ENCODE data around the gene NEU2.

The NEU2 gene

GRCh38 chr2:233082931-233083755, 50.7 kb downstream of the NEU2 start:
- Histone ChIP-seq H3K4me1 (ENCODE audit: control insufficient read depth, insufficient read depth, low read length) (no peaks in the 10 kb centered on the region), H3K27ac (ENCODE audit: extremely low read depth, low read depth, low read length) (no peak overlapping the region), H3K36me3 (ENCODE audit: control insufficient read depth in 2 of 2, insufficient read depth in 1 of 2, low read length in 2 of 2) (no peaks in the 10 kb centered on the region), H3K4me3 (ENCODE audit: low read depth, low read length) (no peak overlapping the region), H3K9me3 (ENCODE audit: control insufficient read depth, insufficient read depth, low read depth, low read length) (no peaks in the 10 kb centered on the region)
- TF ChIP-seq, protein P1, sequence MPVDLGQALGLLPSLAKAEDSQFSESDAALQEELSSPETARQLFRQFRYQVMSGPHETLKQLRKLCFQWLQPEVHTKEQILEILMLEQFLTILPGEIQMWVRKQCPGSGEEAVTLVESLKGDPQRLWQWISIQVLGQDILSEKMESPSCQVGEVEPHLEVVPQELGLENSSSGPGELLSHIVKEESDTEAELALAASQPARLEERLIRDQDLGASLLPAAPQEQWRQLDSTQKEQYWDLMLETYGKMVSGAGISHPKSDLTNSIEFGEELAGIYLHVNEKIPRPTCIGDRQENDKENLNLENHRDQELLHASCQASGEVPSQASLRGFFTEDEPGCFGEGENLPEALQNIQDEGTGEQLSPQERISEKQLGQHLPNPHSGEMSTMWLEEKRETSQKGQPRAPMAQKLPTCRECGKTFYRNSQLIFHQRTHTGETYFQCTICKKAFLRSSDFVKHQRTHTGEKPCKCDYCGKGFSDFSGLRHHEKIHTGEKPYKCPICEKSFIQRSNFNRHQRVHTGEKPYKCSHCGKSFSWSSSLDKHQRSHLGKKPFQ (tag by site-specific recombination; IDR thresholded peaks at IDR 0.05): no peak
- TF ChIP-seq ZNF138 (tag by site-specific recombination; IDR thresholded peaks at IDR 0.05; ENCODE audit: borderline replicate concordance): no peak
- TF ChIP-seq ZNF248 (tag by site-specific recombination; IDR thresholded peaks at IDR 0.05): no peak
- TF ChIP-seq GLIS2 (tag by site-specific recombination; IDR thresholded peaks at IDR 0.05): no peak
- ChIA-PET CTCF (interaction anchor here (0.8 kb wide), 1 partner anchor 29 kb away, joined by 4 read pairs; no protein-coding TSS in a partner anchor), POLR2A (no interaction called here)

DNA sequence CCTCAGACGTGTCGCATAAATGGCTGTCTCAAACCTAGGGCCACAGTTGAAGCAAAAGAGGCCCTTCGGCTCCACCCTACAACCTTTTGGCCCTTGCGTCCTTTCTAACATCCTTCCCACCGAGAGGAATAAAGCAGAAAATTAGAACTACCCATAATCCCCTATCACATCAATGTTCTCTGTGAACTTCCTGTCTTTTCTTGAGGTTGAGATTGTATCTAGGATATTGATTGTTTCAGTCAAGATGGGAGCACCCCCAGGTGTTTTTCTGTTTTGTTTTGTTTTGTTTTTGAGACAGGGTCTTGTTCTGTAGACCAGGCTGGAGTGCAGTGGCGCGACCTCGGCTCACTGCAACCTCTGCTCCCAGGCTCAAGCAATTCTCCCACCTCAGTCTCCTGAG, 51.3 kb downstream of the NEU2 start:
- POLR2A ChIA-PET: no interaction called here

GRCh38 chr2:233084488-233084887, 52.0 kb downstream of the NEU2 start:
- TF ChIP-seq ZBTB21 (tag by site-specific recombination; IDR thresholded peaks at IDR 0.05) (no peak), ZNF837 (tag by site-specific recombination; IDR thresholded peaks at IDR 0.05) (no peak)
- Histone ChIP-seq H3K27ac (ENCODE audit: extremely low read depth, low read depth, low read length) (no peak overlapping the region), H3K4me1 (ENCODE audit: control insufficient read depth, insufficient read depth, low read length) (no peaks in the 10 kb centered on the region), H3K4me3 (ENCODE audit: low read depth, low read length) (no peak overlapping the region), H3K36me3 (ENCODE audit: control insufficient read depth in 2 of 2, insufficient read depth in 1 of 2, low read length in 2 of 2) (no peaks in the 10 kb centered on the region), H3K9me3 (ENCODE audit: control insufficient read depth, insufficient read depth, low read depth, low read length) (no peaks in the 10 kb centered on the region)
- ChIA-PET POLR2A (no interaction called here), CTCF (no interaction called here)

More for the DNA sequence above, 51.3 kb downstream of the NEU2 start:
- no peaks in the 10 kb centered on the region for H3K4me1 ChIP-seq (ENCODE audit: control insufficient read depth, insufficient read depth, low read length)
- H3K9me3 ChIP-seq (ENCODE audit: control insufficient read depth, insufficient read depth, low read depth, low read length): no peaks in the 10 kb centered on the region
- no peak overlapping the region for H3K4me3 ChIP-seq (ENCODE audit: low read depth, low read length)
- no peak overlapping the region for H3K27ac ChIP-seq (ENCODE audit: extremely low read depth, low read depth, low read length)
- no peaks in the 10 kb centered on the region for H3K36me3 ChIP-seq (ENCODE audit: control insufficient read depth in 2 of 2, insufficient read depth in 1 of 2, low read length in 2 of 2)
- TF ChIP-seq MYNN (tag by site-specific recombination; IDR thresholded peaks at IDR 0.05; ENCODE audit: borderline replicate concordance): no peak
- TF ChIP-seq ZNF169 (tag by site-specific recombination; IDR thresholded peaks at IDR 0.05): no peak
- TF ChIP-seq ZNF394 (tag by site-specific recombination; IDR thresholded peaks at IDR 0.05; ENCODE audit: borderline replicate concordance): no peak
- TF ChIP-seq ZNF777 (tag by site-specific recombination; IDR thresholded peaks at IDR 0.05; ENCODE audit: borderline replicate concordance): no peak
- CTCF ChIA-PET: no interaction called here
